Esophagus muscularis mucosa (tissue), 4 donors: ENCODE results near the gene PTPRZ1.

Experiments
- CTCF ChIP-seq, 3 experiments: fragments of 200-600 bp in 2 of 3; fragments of 450-650 bp in 1 of 3; sonication (generic) in 2 of 3; IDR thresholded peaks; one replicate each; pipeline ENCODE4 v1.5.1; 2017 to 2019; ENCODE audit warnings: antibody characterized with exemption in 3 of 3, mild to moderate bottlenecking in 2 of 3, moderate library complexity in 1 of 3
- EP300 ChIP-seq: sonication (generic); formaldehyde crosslinking; IDR thresholded peaks from one replicate; pipeline ENCODE4 v1.6.1; 2017; ENCODE audit warnings: antibody characterized with exemption
- POLR2A ChIP-seq: fragments of 450-650 bp; IDR thresholded peaks from one replicate; pipeline ENCODE4 v1.6.1; 2017; ENCODE audit warnings: antibody characterized with exemption, moderate library complexity, mild to moderate bottlenecking, low read depth
- POLR2AphosphoS5 ChIP-seq, 2 donors: sonication (generic); formaldehyde crosslinking; IDR thresholded peaks; one replicate each; pipeline ENCODE4 v1.6.1; 2017; ENCODE audit warnings: antibody characterized with exemption in 2 of 2

- no peak for TF ChIP-seq POLR2AphosphoS5 (IDR thresholded peaks at IDR 0.05)
- TF ChIP-seq CTCF (IDR thresholded peaks at IDR 0.05), result no peak
- TF ChIP-seq POLR2A, result no peak
- no peak for TF ChIP-seq EP300
Observed at GRCh38 chr7:121961089-121961867, 88.3 kb downstream of the PTPRZ1 start.
